Stimulated activated CD4-positive, alpha-beta T cell treated with anti-CD3 and anti-CD28 coated beads, Interleukin-4, amount 100 ng/mL, for 48 hours (primary cell): ENCODE measurements around the gene NAA60.

Experiments used
- DNase-seq, 2 donors: peaks; one replicate each; pipeline ENCODE4 v3.0.0-alpha.2; 2020; ENCODE audit warnings: low read depth in 2 of 2

NAA60 gene

GRCh38 chr16:3443108-3444031, at the start of gene NAA60, which contains the start of gene ZNF597:
Gene NAA60 (plus strand): TSS chr16:3443680. CDS start chr16:3476228, 32,548 bp downstream.
Gene ZNF597 (minus strand): TSS chr16:3443504. CDS start chr16:3443153, 351 bp downstream.
- DNase-seq, result peak; percentile 54 to 75

- no peak for DNase-seq
These were observed 43.1 kb upstream of the NAA60 start for GRCh38 chr16:3400446-3400778.

GRCh38 chr16:3400779-3401688, 42.4 kb upstream of the NAA60 start, which contains the start of the genes ZNF174 and ZSCAN32:
Gene ZNF174 (plus strand): TSS chr16:3401215. CDS start chr16:3402005, 790 bp downstream.
Gene ZSCAN32 (minus strand): TSS chr16:3401004. CDS start chr16:3397557, 3,447 bp downstream.
- DNase-seq, result peak; percentile 98

GRCh38 chr16:3401719-3402397, 41.6 kb upstream of the NAA60 start:
- DNase-seq, result no peak

GRCh38 chr16:3408561-3409197, 34.8 kb upstream of the NAA60 start:
- no peak for DNase-seq

GRCh38 chr16:3413730-3414379, 29.6 kb upstream of the NAA60 start:
- DNase-seq, result no peak

- peak; percentile 48 to 53 for DNase-seq
These were observed 11.7 kb upstream of the NAA60 start for GRCh38 chr16:3431779-3432219.

- no peak for DNase-seq
These were observed 9.1 kb upstream of the NAA60 start for GRCh38 chr16:3434373-3434772.

GRCh38 chr16:3439637-3440036, 3.8 kb upstream of the NAA60 start:
- no peak for DNase-seq

GRCh38 chr16:3444032-3444388, 530 bp downstream of the NAA60 start:
- no peak for DNase-seq

GRCh38 chr16:3454093-3454492, 10.6 kb downstream of the NAA60 start:
- DNase-seq, result no peak

- DNase-seq, result no peak
These were observed 11.2 kb downstream of the NAA60 start for GRCh38 chr16:3454631-3455147.

GRCh38 chr16:3457434-3458252, 14.2 kb downstream of the NAA60 start:
- DNase-seq, result peak; percentile 87

GRCh38 chr16:3458278-3458851, 14.9 kb downstream of the NAA60 start:
- DNase-seq, result no peak

GRCh38 chr16:3458852-3459361, 15.4 kb downstream of the NAA60 start:
- DNase-seq, result no peak

- DNase-seq, result no peak
These were observed 16.1 kb downstream of the NAA60 start for GRCh38 chr16:3459401-3460090.

- no peak for DNase-seq
These were observed 16.6 kb downstream of the NAA60 start for GRCh38 chr16:3460121-3460520.

GRCh38 chr16:3460585-3460984, 17.1 kb downstream of the NAA60 start:
- no peak for DNase-seq
